Vagina (tissue), 2 donors: Measurements from ENCODE around the gene GSG1. TPM values are rescaled to one million over a fixed set of nuclear protein-coding genes. Genes with fewer than 3 reads are reported as not detected.
A peak's percentile ranks its signal among the peaks of the same experiment; 100 is the strongest.

ENCODE experiments used
- DNase-seq, 2 donors: peaks; one replicate each; pipeline ENCODE4 v3.0.0-alpha.2; 2017; ENCODE audit errors: extremely low spot score in 2 of 2
- H3K27ac ChIP-seq: fragments of 200-600 bp; sonication (generic); one replicate; pipeline ENCODE4 v1.5.1; 2019
- H3K27me3 ChIP-seq: fragments of 200-600 bp; sonication (generic); one replicate; pipeline ENCODE4 v1.5.1; 2019
- H3K36me3 ChIP-seq, 2 donors: fragments of 200-600 bp; sonication (generic); one replicate each; pipeline ENCODE4 v1.5.1; 2017 to 2019
- H3K4me1 ChIP-seq: fragments of 200-600 bp; sonication (generic); one replicate; pipeline ENCODE4 v1.5.1; 2019
- H3K4me3 ChIP-seq, 2 donors: fragments of 200-600 bp; sonication (generic); 1 replicate in 1 of 2; 2 replicates in 1 of 2; pipeline ENCODE4 v1.5.1; 2016 to 2019
- H3K9me3 ChIP-seq: fragments of 200-600 bp; sonication (generic); one replicate; pipeline ENCODE4 v1.5.1; 2019
- CTCF ChIP-seq, 3 experiments: fragments of 450-650 bp in 2 of 3; fragments of 200-600 bp in 1 of 3; sonication (generic) in 1 of 3; IDR thresholded peaks; one replicate each; pipeline ENCODE4 v1.5.1; 2017 to 2019; ENCODE audit warnings: antibody characterized with exemption in 3 of 3, mild to moderate bottlenecking in 2 of 3, moderate library complexity in 2 of 3
- POLR2A ChIP-seq, 2 donors: fragments of 450-650 bp; IDR thresholded peaks; one replicate each; pipeline ENCODE4 v1.6.1; 2017; ENCODE audit warnings: antibody characterized with exemption in 2 of 2, mild to moderate bottlenecking in 2 of 2, moderate library complexity in 2 of 2
- POLR2AphosphoS5 ChIP-seq, 2 donors: sonication (generic); formaldehyde crosslinking; IDR thresholded peaks; one replicate each; pipeline ENCODE4 v1.9.0; 2017; ENCODE audit warnings: antibody characterized with exemption in 2 of 2, mild to moderate bottlenecking in 2 of 2, low read depth in 1 of 2; ENCODE audit not compliant: insufficient read depth in 1 of 2
- intact Hi-C: fragments of 100-400 bp; cut with DNase I; formaldehyde crosslinking; loops from one replicate; pipeline ENCODE4 v1.15.1; 2023
- total RNA-seq: library from RNA; depleted of rRNA; stranded (reverse); fragments of >200 nt; gene quantifications from one replicate; pipeline ENCODE4 v1.2.3, GENCODE V29; 2016

The GSG1 gene
- total RNA-seq, 1 donor from 2014 or later, result not detected

DNA sequence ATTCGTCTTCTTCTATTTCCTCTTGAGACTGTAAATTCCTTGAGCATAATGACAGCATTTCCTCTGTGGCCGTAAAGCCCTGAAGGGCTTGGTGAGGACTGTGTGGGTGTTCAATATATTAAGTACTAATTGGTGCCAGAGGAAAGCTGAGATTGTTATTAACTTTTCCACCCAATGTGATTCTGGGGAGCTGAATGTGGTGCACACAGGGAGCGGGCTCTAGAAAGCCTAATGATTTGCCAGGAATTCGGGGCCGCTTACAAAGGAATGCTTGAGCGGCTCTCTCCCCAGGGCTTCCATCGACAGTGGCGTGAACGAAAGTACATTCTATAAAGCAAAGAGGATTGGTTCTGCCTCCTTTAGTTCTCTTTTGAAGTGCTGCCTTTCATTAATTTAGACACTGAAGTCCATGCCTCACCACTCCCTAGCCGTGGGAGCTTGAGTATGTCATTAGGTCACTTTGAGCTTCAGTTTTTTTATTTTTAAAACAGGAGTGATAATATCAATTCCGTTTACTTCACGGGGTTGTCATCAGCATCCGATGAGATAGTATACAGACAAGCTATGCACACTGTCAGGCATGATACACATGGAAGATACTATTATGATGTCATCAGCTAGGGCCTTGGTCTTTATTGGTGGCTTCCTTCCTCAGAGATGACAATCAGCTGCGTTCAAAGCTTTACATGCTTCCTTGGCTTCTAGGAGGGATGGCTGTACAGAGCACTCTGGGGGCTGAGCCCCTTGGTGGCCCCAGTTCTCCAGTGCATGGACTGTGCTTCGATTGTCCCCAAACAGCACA is 11.0 kb upstream of the GSG1 start:
- intact Hi-C loops, result no loop called here
- no peak for TF ChIP-seq POLR2A (IDR thresholded peaks at IDR 0.05)
- TF ChIP-seq POLR2AphosphoS5 (IDR thresholded peaks at IDR 0.05; ENCODE audit: insufficient read depth in 1 of 2, low read depth in 1 of 2), result no peak
- TF ChIP-seq CTCF (IDR thresholded peaks at IDR 0.05), result no peak
- H3K4me1 ChIP-seq, result peaks cover 9% of the 10 kb centered on the region
- H3K36me3 ChIP-seq, result no peaks in the 10 kb centered on the region
- no peak overlapping the region for H3K4me3 ChIP-seq
- H3K9me3 ChIP-seq, result no peaks in the 10 kb centered on the region
- DNase-seq, result no peak
- H3K27ac ChIP-seq, result no peak overlapping the region
- no peaks in the 10 kb centered on the region for H3K27me3 ChIP-seq

- intact Hi-C loops, result no loop called here
- Histone ChIP-seq H3K36me3 (no peaks in the 10 kb centered on the region), H3K27ac (no peak overlapping the region), H3K4me3 (no peak overlapping the region), H3K4me1 (no peaks in the 10 kb centered on the region), H3K9me3 (no peaks in the 10 kb centered on the region), H3K27me3 (no peaks in the 10 kb centered on the region)
- DNase-seq, result no peak
- TF ChIP-seq POLR2A (IDR thresholded peaks at IDR 0.05), result no peak
These were observed 9.5 kb upstream of the GSG1 start for GRCh38 chr12:13112968-13113367.

- intact Hi-C loops, result no loop called here
- no peak overlapping the region for H3K27ac ChIP-seq
- no peak for DNase-seq
- H3K9me3 ChIP-seq, result no peaks in the 10 kb centered on the region
- no peak overlapping the region for H3K4me3 ChIP-seq
- no peaks in the 10 kb centered on the region for H3K36me3 ChIP-seq
- peaks cover 30% of the 10 kb centered on the region for H3K4me1 ChIP-seq
- no peak for TF ChIP-seq POLR2A (IDR thresholded peaks at IDR 0.05)
- no peak for TF ChIP-seq POLR2AphosphoS5 (IDR thresholded peaks at IDR 0.05; ENCODE audit: insufficient read depth in 1 of 2, low read depth in 1 of 2)
- no peaks in the 10 kb centered on the region for H3K27me3 ChIP-seq
These were observed 3.2 kb upstream of the GSG1 start for GRCh38 chr12:13106666-13107065.

DNA sequence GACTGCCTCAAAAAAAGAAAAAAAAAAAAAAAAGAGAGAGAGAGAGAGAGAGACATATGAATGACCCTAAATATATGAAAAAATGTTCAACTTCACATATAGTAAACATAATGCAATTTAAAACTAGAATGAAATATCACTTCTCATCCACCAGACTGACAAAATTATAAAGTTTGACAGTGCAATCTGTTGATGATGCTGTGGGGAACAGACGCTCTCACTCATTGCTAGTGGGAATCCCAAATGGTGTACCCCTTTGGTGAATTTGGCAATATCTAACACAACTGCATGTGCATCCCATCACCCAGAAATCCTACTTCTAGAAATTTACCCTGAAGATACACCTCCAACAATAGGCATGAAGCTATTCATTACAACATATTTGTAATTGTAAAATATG is 2.3 kb upstream of the GSG1 start:
- no peak overlapping the region for H3K27ac ChIP-seq
- intact Hi-C loops, result no loop called here
- H3K27me3 ChIP-seq, result no peaks in the 10 kb centered on the region
- no peak for DNase-seq
- H3K36me3 ChIP-seq, result no peaks in the 10 kb centered on the region
- no peak overlapping the region for H3K4me3 ChIP-seq
- H3K9me3 ChIP-seq, result no peaks in the 10 kb centered on the region
- H3K4me1 ChIP-seq, result peaks cover 37% of the 10 kb centered on the region
- no peak for TF ChIP-seq POLR2A (IDR thresholded peaks at IDR 0.05)
- no peak for TF ChIP-seq CTCF (IDR thresholded peaks at IDR 0.05)
- no peak for TF ChIP-seq POLR2AphosphoS5 (IDR thresholded peaks at IDR 0.05; ENCODE audit: insufficient read depth in 1 of 2, low read depth in 1 of 2)

DNA sequence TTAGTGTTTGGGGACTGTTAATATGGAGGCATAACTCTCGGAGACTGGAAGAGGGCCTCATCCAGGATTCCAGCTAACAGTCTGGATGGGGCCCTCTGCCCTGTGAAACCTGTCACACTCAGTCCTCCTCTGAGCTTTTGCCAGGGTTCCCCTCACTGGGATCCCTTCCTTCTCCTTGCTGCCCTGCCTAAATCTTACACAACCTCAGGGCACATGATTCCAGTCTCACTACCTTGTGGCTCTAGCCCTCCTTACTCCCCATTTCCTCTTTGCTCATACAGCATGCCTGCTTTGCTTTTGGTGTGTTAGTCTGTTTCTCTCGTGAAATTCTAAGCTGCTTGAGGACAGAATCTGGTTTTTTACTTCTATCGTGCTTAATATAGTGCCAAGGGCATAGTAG is 942 bp upstream of the GSG1 start:
- Histone ChIP-seq H3K4me1 (peaks cover 50% of the 10 kb centered on the region), H3K36me3 (no peaks in the 10 kb centered on the region), H3K4me3 (no peak overlapping the region), H3K9me3 (no peaks in the 10 kb centered on the region), H3K27me3 (no peaks in the 10 kb centered on the region), H3K27ac (no peak overlapping the region)
- DNase-seq, result no peak
- TF ChIP-seq CTCF (IDR thresholded peaks at IDR 0.05), result no peak
- TF ChIP-seq POLR2AphosphoS5 (IDR thresholded peaks at IDR 0.05; ENCODE audit: insufficient read depth in 1 of 2, low read depth in 1 of 2), result no peak
- no peak for TF ChIP-seq POLR2A (IDR thresholded peaks at IDR 0.05)
- intact Hi-C loops, result no loop called here

DNA sequence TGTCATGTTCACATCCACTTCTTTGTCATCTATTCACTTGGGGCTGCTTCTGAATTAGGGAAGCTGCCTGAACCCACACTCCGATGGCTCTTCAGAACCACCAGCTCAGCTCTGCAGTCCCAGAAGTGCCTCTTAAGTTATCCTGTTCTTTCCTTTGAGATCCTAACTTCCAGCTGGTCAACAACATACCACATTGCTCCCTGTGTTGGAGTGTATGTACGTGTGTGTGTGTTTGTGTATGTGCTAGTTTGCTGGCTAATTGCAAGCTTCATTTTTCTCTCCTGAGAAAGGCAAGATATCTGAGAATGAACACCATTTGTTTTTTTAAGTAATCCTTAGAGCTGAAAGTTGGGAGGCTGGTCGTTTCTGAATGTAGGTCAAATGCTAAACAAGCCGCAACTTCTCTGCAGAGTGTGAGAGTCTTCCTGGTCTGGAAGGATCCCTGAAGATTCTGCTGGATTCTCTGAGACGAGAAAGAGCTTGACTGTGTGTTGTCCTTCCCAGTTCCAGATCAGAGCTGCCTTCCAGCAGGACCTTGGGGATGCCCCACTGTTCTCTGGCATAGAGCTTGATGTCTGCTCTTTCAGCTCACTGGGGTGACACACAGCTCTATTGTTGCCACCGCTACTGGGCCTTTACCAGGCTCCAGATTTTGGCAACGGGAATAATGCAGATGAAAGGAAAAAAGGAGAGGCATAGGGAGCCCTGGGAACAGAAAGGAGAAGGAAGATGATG is 839 bp downstream of the GSG1 start:
- Histone ChIP-seq H3K4me1 (peaks cover 63% of the 10 kb centered on the region), H3K27ac (peak overlapping the region; percentile 96), H3K36me3 (no peaks in the 10 kb centered on the region), H3K27me3 (no peaks in the 10 kb centered on the region), H3K4me3 (no peak overlapping the region), H3K9me3 (no peaks in the 10 kb centered on the region)
- no peak for TF ChIP-seq POLR2AphosphoS5 (IDR thresholded peaks at IDR 0.05; ENCODE audit: insufficient read depth in 1 of 2, low read depth in 1 of 2)
- TF ChIP-seq POLR2A (IDR thresholded peaks at IDR 0.05), result no peak
- no peak for TF ChIP-seq CTCF (IDR thresholded peaks at IDR 0.05)
- no peak for DNase-seq
- intact Hi-C loops, result no loop called here
